CD14-positive monocyte (primary cell): ENCODE results near the gene PVALEF. TPM values are rescaled to one million over a fixed set of nuclear protein-coding genes. Genes with fewer than 3 reads are reported as not detected.

Experiments used
- DNase-seq, 3 donors: peaks; one replicate each; pipeline ENCODE4 v3.0.0-alpha.2; 2011 to 2022
- H2AFZ ChIP-seq: 2 replicates; pipeline ENCODE4 v1.6.0; 2012; ENCODE audit warnings: mild to moderate bottlenecking, low read depth, low read length, inconsistent platforms; ENCODE audit not compliant: insufficient read depth, poor library complexity, severe bottlenecking
- H3K27ac ChIP-seq, 2 donors: 1 replicate in 1 of 2; 2 replicates in 1 of 2; pipeline ENCODE4 v1.5.1; 2012 to 2013; ENCODE audit warnings: low read length in 2 of 2, control low read depth in 1 of 2, inconsistent platforms in 1 of 2, low read depth in 1 of 2, mild to moderate bottlenecking in 1 of 2
- H3K27me3 ChIP-seq, 2 donors: one replicate each; pipeline versions ENCODE4 v1.6.0 to v1.6.1; 2011 to 2013; ENCODE audit warnings: low read length in 2 of 2; ENCODE audit not compliant: control insufficient read depth in 2 of 2, insufficient read depth in 2 of 2
- H3K36me3 ChIP-seq, 2 donors: replicated peaks in 1 of 2; 1 replicate in 1 of 2; 2 replicates in 1 of 2; pipeline versions ENCODE4 v1.5.1 to v1.6.1; 2012 to 2013; ENCODE audit warnings: low read length in 2 of 2, control low read depth in 1 of 2, inconsistent platforms in 1 of 2, mild to moderate bottlenecking in 1 of 2; ENCODE audit not compliant: insufficient read depth in 2 of 2, control insufficient read depth in 1 of 2
- H3K4me1 ChIP-seq, 2 donors: 1 replicate in 1 of 2; 2 replicates in 1 of 2; pipeline versions ENCODE4 v1.5.1 to v1.6.1; 2012 to 2013; ENCODE audit warnings: low read length in 2 of 2, control low read depth in 1 of 2, inconsistent platforms in 1 of 2, mild to moderate bottlenecking in 1 of 2, moderate library complexity in 1 of 2; ENCODE audit not compliant: insufficient read depth in 2 of 2, control insufficient read depth in 1 of 2
- H3K4me2 ChIP-seq: replicated peaks from 2 replicates; pipeline ENCODE3; 2012; ENCODE audit warnings: low read length, moderate library complexity, mild to moderate bottlenecking; ENCODE audit not compliant: poor library complexity, severe bottlenecking; ENCODE audit errors: extremely low read depth
- H3K4me3 ChIP-seq, 3 experiments: fragments of 200-600 bp in 1 of 3; sonication (generic) in 1 of 3; replicated peaks in 1 of 3; 1 replicate in 2 of 3; 2 replicates in 1 of 3; pipeline ENCODE4 v1.5.1; 2011 to 2013; ENCODE audit warnings: low read length in 3 of 3, mild to moderate bottlenecking in 3 of 3, control low read depth in 2 of 3, low read depth in 2 of 3, inconsistent platforms in 1 of 3, moderate library complexity in 1 of 3
- H3K79me2 ChIP-seq: 2 replicates; pipeline ENCODE4 v1.6.0; 2012; ENCODE audit warnings: mild to moderate bottlenecking, control low read depth, inconsistent platforms, low read length, moderate library complexity; ENCODE audit not compliant: insufficient read depth
- H3K9ac ChIP-seq: 2 replicates; pipeline ENCODE4 v1.6.0; 2017; ENCODE audit warnings: low read length, mild to moderate bottlenecking; ENCODE audit not compliant: insufficient read depth, poor library complexity, severe bottlenecking
- H3K9me3 ChIP-seq, 2 donors: replicated peaks in 1 of 2; 1 replicate in 1 of 2; 2 replicates in 1 of 2; pipeline versions ENCODE4 v1.5.1 to v1.6.1; 2012 to 2013; ENCODE audit warnings: low read length in 2 of 2, control low read depth in 1 of 2; ENCODE audit not compliant: control insufficient read depth in 1 of 2, insufficient read depth in 1 of 2
- H4K20me1 ChIP-seq: 2 replicates; pipeline ENCODE4 v1.6.0; 2012; ENCODE audit warnings: mild to moderate bottlenecking, low read length, control low read depth, moderate library complexity; ENCODE audit not compliant: insufficient read depth
- H3K27ac Mint-ChIP-seq, 7 donors: one replicate each; pipeline ENCODE4 v1.8.0; 2020; ENCODE audit warnings: mild to moderate bottlenecking in 7 of 7, mixed read lengths in 7 of 7, moderate library complexity in 6 of 7, inconsistent platforms in 2 of 7
- H3K27me3 Mint-ChIP-seq, 3 donors: one replicate each; pipeline ENCODE4 v1.8.0; 2021 to 2022; ENCODE audit warnings: low read depth in 3 of 3, mild to moderate bottlenecking in 3 of 3, mixed read lengths in 3 of 3, moderate library complexity in 3 of 3, inconsistent platforms in 1 of 3
- H3K36me3 Mint-ChIP-seq, 2 donors: one replicate each; pipeline ENCODE4 v1.8.0; 2020; ENCODE audit warnings: mixed read lengths in 2 of 2, inconsistent platforms in 1 of 2, mild to moderate bottlenecking in 1 of 2
- H3K4me1 Mint-ChIP-seq: one replicate; pipeline ENCODE4 v1.8.0; 2020; ENCODE audit warnings: mild to moderate bottlenecking, mixed read lengths
- H3K4me3 Mint-ChIP-seq, 2 donors: one replicate each; pipeline ENCODE4 v1.8.0; 2020; ENCODE audit warnings: mild to moderate bottlenecking in 2 of 2, mixed read lengths in 2 of 2, moderate library complexity in 1 of 2
- H3K9me3 Mint-ChIP-seq, 7 donors: one replicate each; pipeline ENCODE4 v1.8.0; 2020 to 2022; ENCODE audit warnings: mixed read lengths in 7 of 7, mild to moderate bottlenecking in 6 of 7, moderate library complexity in 6 of 7, inconsistent platforms in 2 of 7
- WGBS: methylation state at CpG from one replicate; pipeline ENCODE4 v1.1.5; 2013; ENCODE audit warnings: missing lambda C conversion rate; ENCODE audit not compliant: insufficient coverage; 5-methylcytosine and 5-hydroxymethylcytosine counted together
- intact Hi-C, 2 donors: fragments of 100-400 bp; cut with micrococcal nuclease; formaldehyde crosslinking; loops; one replicate each; pipeline versions ENCODE4 v1.15.0 to v1.15.1; 2023
- polyA plus RNA-seq, 3 donors: library from polyadenylated mRNA; depleted of rRNA in 1 of 3; unstranded in 2 of 3; stranded (reverse) in 1 of 3; fragments of 300-500 nt in 2 of 3; fragments of >200 nt in 1 of 3; fragmentation: Illumina TruSeq in 2 of 3; gene quantifications; 1 replicate in 2 of 3; 2 replicates in 1 of 3; pipeline ENCODE4 v1.2.3, GENCODE V29; 2012 to 2021
- TF ChIP-seq, protein P1 (sequence below): fragments of 200-600 bp; IDR thresholded peaks from one replicate; pipeline ENCODE4 v1.8.0; 2022; ENCODE audit warnings: antibody characterized with exemption, mild to moderate bottlenecking

The PVALEF gene
- polyA plus RNA-seq, 3 donors, result not detected

DNA sequence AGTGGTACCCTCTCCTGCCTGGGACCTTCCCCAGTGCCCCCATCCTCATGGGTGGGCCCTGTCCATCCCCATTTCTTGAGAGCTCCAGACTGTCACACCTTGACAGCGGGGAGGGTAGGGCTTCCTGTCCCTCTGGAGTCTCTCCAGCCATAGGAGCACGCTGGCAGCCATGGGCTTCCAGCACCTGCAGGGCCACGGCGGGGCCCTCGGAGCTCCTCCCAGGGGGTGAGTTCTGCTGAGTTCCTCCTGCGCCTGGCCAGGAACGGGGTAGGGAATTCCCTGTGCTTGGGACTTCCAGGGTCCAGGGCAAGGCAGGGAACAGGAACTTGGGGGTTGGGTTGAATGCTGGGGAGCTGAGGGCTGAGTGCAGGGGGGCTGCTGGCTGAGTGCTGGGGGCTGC, 23.7 kb downstream of the PVALEF start:
- WGBS, result 96% methylated on average over 7 of the region's 7 CpGs
- Histone ChIP-seq H3K4me3 (no peak overlapping the region), H3K9ac (no peak overlapping the region), H3K4me1 (no peaks in the 10 kb centered on the region), H3K27ac (no peak overlapping the region), H3K9me3 (no peaks in the 10 kb centered on the region), H3K27me3 (peaks cover 0 to 12% of the 10 kb centered on the region in 2 donors), H2AFZ (no peak overlapping the region), H3K36me3 (peaks cover 0 to 3% of the 10 kb centered on the region in 2 donors), H4K20me1 (no peaks in the 10 kb centered on the region), H3K4me2 (no peak overlapping the region), H3K79me2 (no peaks in the 10 kb centered on the region)
- H3K4me1 Mint-ChIP-seq, result peaks cover 2% of the 10 kb centered on the region
- H3K9me3 Mint-ChIP-seq, result peaks cover 0 to 4% (median 0%) of the 10 kb centered on the region in 7 donors
- no peak for DNase-seq
- peaks cover 0 to 14% of the 10 kb centered on the region in 2 donors for H3K36me3 Mint-ChIP-seq
- TF ChIP-seq, protein P1, sequence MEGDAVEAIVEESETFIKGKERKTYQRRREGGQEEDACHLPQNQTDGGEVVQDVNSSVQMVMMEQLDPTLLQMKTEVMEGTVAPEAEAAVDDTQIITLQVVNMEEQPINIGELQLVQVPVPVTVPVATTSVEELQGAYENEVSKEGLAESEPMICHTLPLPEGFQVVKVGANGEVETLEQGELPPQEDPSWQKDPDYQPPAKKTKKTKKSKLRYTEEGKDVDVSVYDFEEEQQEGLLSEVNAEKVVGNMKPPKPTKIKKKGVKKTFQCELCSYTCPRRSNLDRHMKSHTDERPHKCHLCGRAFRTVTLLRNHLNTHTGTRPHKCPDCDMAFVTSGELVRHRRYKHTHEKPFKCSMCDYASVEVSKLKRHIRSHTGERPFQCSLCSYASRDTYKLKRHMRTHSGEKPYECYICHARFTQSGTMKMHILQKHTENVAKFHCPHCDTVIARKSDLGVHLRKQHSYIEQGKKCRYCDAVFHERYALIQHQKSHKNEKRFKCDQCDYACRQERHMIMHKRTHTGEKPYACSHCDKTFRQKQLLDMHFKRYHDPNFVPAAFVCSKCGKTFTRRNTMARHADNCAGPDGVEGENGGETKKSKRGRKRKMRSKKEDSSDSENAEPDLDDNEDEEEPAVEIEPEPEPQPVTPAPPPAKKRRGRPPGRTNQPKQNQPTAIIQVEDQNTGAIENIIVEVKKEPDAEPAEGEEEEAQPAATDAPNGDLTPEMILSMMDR, result no peak
- intact Hi-C loops, result loop anchor here in 1 of 2 donors (5.0 kb wide), 1 partner anchor 47 kb away; no protein-coding TSS in a partner anchor
- H3K27ac Mint-ChIP-seq, result peak overlapping the region in 1 of 7 donors; percentile 10
- H3K4me3 Mint-ChIP-seq, result no peak overlapping the region
- H3K27me3 Mint-ChIP-seq, result peaks cover 9 to 18% (median 10%) of the 10 kb centered on the region in 3 donors

DNA sequence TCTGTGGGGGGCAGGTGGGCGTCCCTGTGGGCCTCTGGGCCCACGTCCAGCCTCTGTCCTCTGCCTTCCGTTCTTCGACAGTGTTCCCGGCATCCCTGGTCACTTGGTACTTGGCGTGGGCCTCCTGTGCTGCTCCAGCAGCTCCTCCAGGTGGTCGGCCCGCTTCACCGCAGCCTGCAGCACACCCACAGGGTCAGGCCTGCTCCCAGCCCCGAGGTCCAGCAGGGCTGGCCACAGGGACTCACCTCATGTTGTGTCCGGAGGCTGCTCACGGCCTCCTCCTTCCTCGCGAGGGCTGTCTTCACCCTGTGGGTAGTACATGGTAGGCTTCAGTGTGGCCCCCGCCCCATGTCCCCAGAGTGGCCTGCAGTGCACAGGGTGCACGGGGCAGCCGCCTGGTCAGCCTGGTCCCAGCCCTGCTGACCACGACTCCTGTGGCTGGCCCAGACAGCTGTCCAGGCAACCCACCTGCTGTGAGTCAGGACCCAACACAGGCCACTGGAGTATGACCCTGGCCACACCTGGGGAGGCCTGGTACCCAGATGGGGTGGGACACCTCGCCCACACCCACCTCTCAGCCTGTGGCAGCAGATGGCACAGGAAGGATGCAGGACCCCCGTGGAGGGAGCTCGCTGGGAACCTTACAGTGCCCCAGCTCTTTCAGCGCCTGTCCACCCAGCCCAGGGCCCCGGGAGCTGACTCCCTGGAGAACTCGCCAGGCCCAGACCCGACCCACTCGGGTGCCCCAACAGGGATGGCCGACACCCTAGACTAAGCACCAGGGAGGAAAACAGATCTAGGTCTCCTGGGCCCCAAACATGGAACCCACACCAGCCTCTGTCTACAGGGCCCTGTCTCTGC, 24.6 kb downstream of the PVALEF start:
- H3K9me3 Mint-ChIP-seq, result no peaks in the 10 kb centered on the region
- no peak overlapping the region for H3K4me3 ChIP-seq
- TF ChIP-seq, protein P1, result peak; percentile 16
- H4K20me1 ChIP-seq, result no peaks in the 10 kb centered on the region
- H3K9ac ChIP-seq, result no peak overlapping the region
- H3K4me3 Mint-ChIP-seq, result no peak overlapping the region
- H3K27me3 ChIP-seq, result peaks cover 0 to 4% of the 10 kb centered on the region in 2 donors
- H3K4me1 ChIP-seq, result no peaks in the 10 kb centered on the region
- DNase-seq, result peak; percentile 18 to 30 (median 25)
- peaks cover 3 to 9% (median 4%) of the 10 kb centered on the region in 3 donors for H3K27me3 Mint-ChIP-seq
- no peak overlapping the region for H2AFZ ChIP-seq
- no peak overlapping the region for H3K27ac Mint-ChIP-seq
- peaks cover 2% of the 10 kb centered on the region for H3K4me1 Mint-ChIP-seq
- 93% methylated on average over 23 of the region's 27 CpGs for WGBS
- H3K36me3 ChIP-seq, result peaks cover 0 to 3% of the 10 kb centered on the region in 2 donors
- no peak overlapping the region for H3K4me2 ChIP-seq
- H3K27ac ChIP-seq, result no peak overlapping the region
- no peaks in the 10 kb centered on the region for H3K9me3 ChIP-seq
- intact Hi-C loops, result loop anchor here in 1 of 2 donors (5.0 kb wide), 1 partner anchor 48 kb away; no protein-coding TSS in a partner anchor
- peaks cover 2 to 21% of the 10 kb centered on the region in 2 donors for H3K36me3 Mint-ChIP-seq
- H3K79me2 ChIP-seq, result no peaks in the 10 kb centered on the region
